Neural progenitor cell (in vitro differentiated cells): ENCODE data around the gene STOML1.

ENCODE experiments used
- CTCF ChIP-seq: fragments of 200-600 bp; sonication (generic); IDR thresholded peaks from 2 replicates; pipeline ENCODE4 v1.5.1; 2017; ENCODE audit warnings: antibody characterized with exemption, mild to moderate bottlenecking
- EZH2 ChIP-seq: fragments of 200-600 bp; sonication (generic); IDR thresholded peaks from 2 replicates; pipeline ENCODE4 v1.6.1; 2017; ENCODE audit warnings: antibody characterized with exemption, mild to moderate bottlenecking, moderate library complexity
- EZH2phosphoT487 ChIP-seq: fragments of 200-600 bp; sonication (generic); IDR thresholded peaks from 2 replicates; pipeline ENCODE4 v1.6.1; 2017; ENCODE audit warnings: antibody characterized with exemption

- no peak for TF ChIP-seq EZH2phosphoT487
- no peak for TF ChIP-seq CTCF
- no peak for TF ChIP-seq EZH2
These were observed 26.4 kb downstream of the STOML1 start for GRCh38 chr15:73965758-73966113.
